ENCODE results near the gene KIF13A. TPM values are rescaled to one million over a fixed set of nuclear protein-coding genes. Genes with fewer than 3 reads are reported as not detected.

KIF13A gene
- total and polyA plus RNA-seq, 9 of the 15 experiments (the other 6 are each of a cell fraction or from before 2014, with no cell fraction given): 3.6 to 44.3 (median 29.7) TPM

DNA sequence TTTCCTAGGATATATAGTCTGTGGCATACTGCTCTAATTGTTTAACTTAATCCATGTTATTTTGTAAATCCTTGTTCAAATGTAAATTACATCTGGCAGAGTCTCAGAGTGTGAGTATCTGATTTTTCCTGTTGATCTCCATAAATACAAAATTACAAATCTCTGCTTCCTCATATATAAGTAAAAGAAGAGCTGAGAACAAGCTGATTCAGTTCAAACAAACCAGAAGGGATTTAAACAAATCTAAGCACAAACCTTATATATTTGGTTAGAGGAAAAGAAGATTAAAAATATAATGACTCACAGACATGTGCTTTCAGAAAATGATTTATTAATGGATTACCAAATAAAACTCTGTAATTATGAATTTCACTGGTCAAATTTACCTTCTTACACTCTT is 37.3 kb downstream of the KIF13A start:
- Histone ChIP-seq H3K4me1 (replicated peaks in 1 of 2; ENCODE audit: control insufficient read depth in 2 of 2, insufficient read depth in 2 of 2, low read length in 2 of 2) (no peaks in the 10 kb centered on the region; a peak in 1 of 5 replicates), H3K4me3 (no peak overlapping the region), H3K9me1 (ENCODE audit: control insufficient read depth, insufficient read depth, low read length) (no peaks in the 10 kb centered on the region), H3K27me3 (ENCODE audit: control insufficient read depth in 2 of 2, insufficient read depth in 2 of 2, low read length in 2 of 2) (no peaks in the 10 kb centered on the region), H2AFZ (ENCODE audit: low read depth, low read length) (no peak overlapping the region), H3K79me2 (ENCODE audit: control insufficient read depth, insufficient read depth, low read length) (peaks cover 45% of the 10 kb centered on the region), H3K4me2 (ENCODE audit: insufficient read depth, low read length) (no peak overlapping the region), H4K20me1 (replicated peaks; ENCODE audit: control insufficient read depth, insufficient read depth, low read length) (no peaks in the 10 kb centered on the region), H3K9ac (ENCODE audit: insufficient read depth in 1 of 2, low read depth in 2 of 2, low read length in 2 of 2) (no peak overlapping the region), H3K9me3 (replicated peaks; ENCODE audit: control insufficient read depth, insufficient read depth, low read depth, low read length) (no peaks in the 10 kb centered on the region), H3K36me3 (ENCODE audit: control insufficient read depth, insufficient read depth, low read length) (peaks cover 4% of the 10 kb centered on the region; the same call in 1 of the 3 replicates), H3K27ac (ENCODE audit: extremely low read depth, low read depth, low read length) (no peak overlapping the region)
- BruUV-seq (replicated peaks): no TSS peak
- ChIA-PET CTCF (ENCODE audit: low intra/inter-chr PET ratio) (no interaction called here), POLR2A (no interaction called here)
- TF ChIP-seq, protein P1, sequence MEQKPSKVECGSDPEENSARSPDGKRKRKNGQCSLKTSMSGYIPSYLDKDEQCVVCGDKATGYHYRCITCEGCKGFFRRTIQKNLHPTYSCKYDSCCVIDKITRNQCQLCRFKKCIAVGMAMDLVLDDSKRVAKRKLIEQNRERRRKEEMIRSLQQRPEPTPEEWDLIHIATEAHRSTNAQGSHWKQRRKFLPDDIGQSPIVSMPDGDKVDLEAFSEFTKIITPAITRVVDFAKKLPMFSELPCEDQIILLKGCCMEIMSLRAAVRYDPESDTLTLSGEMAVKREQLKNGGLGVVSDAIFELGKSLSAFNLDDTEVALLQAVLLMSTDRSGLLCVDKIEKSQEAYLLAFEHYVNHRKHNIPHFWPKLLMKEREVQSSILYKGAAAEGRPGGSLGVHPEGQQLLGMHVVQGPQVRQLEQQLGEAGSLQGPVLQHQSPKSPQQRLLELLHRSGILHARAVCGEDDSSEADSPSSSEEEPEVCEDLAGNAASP (IDR thresholded peaks at IDR 0.05): no peak
- no peak for TF ChIP-seq BRCA1 (IDR thresholded peaks at IDR 0.05)
- no peak for TF ChIP-seq BRCA1 (CRISPR knock-in tag; IDR thresholded peaks at IDR 0.05)
- no peak for TF ChIP-seq ZNF143 (CRISPR knock-in tag; IDR thresholded peaks at IDR 0.05)
- TF ChIP-seq, protein P2, sequence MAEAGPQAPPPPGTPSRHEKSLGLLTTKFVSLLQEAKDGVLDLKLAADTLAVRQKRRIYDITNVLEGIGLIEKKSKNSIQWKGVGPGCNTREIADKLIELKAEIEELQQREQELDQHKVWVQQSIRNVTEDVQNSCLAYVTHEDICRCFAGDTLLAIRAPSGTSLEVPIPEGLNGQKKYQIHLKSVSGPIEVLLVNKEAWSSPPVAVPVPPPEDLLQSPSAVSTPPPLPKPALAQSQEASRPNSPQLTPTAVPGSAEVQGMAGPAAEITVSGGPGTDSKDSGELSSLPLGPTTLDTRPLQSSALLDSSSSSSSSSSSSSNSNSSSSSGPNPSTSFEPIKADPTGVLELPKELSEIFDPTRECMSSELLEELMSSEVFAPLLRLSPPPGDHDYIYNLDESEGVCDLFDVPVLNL (CRISPR knock-in tag; IDR thresholded peaks at IDR 0.05; ENCODE audit: low read depth): no peak
- no peak for TF ChIP-seq TCF7L2 (IDR thresholded peaks at IDR 0.05; ENCODE audit: low read depth, low read length)
- no peak for TF ChIP-seq NCOR1 (IDR thresholded peaks at IDR 0.05)
- no peak for TF ChIP-seq ZNF354B (CRISPR knock-in tag; IDR thresholded peaks at IDR 0.05)
- TF ChIP-seq POLR2B (IDR thresholded peaks at IDR 0.05; ENCODE audit: low read depth, partially characterized antibody): no peak
- TF ChIP-seq MTA2 (IDR thresholded peaks at IDR 0.05; ENCODE audit: low read depth): no peak
- no peak for TF ChIP-seq ZNF184 (CRISPR knock-in tag; IDR thresholded peaks at IDR 0.05)
- TF ChIP-seq GABPB1 (CRISPR knock-in tag; IDR thresholded peaks at IDR 0.05): no peak
- no peak for TF ChIP-seq NFYB (IDR thresholded peaks at IDR 0.05; ENCODE audit: extremely low read depth, insufficient read length)
- no peak for TF ChIP-seq ZNF75A (CRISPR knock-in tag; IDR thresholded peaks at IDR 0.05)
- TF ChIP-seq ZNF23 (CRISPR knock-in tag; IDR thresholded peaks at IDR 0.05): no peak
- TF ChIP-seq MCM3 (IDR thresholded peaks at IDR 0.05): no peak
- DNase-seq (ENCODE audit: extremely low read depth in 1 of 4, low spot score in 3 of 4) (no peak), ATAC-seq (no peak), FAIRE-seq (no peak)
- in situ Hi-C loops (cut with MboI) (no loop called here), intact Hi-C loops (cut with micrococcal nuclease) (no loop called here)
